Lung (tissue), 12 donors: ENCODE data around the gene CTDNEP1. TPM values are rescaled to one million over a fixed set of nuclear protein-coding genes. Genes with fewer than 3 reads are reported as not detected.

Experiments used
- ATAC-seq: fragments of 200-7000 bp; cut with Tn5 transposase; one replicate; pipeline ENCODE4 v1.9.1; 2020; ENCODE audit warnings: moderate number of reproducible peaks; ENCODE audit not compliant: insufficient read depth, low FRiP score
- DNase-seq, 3 donors: peaks; one replicate each; pipeline ENCODE4 v3.0.0-alpha.2; 2013 to 2017
- H3K27ac ChIP-seq, 2 donors: one replicate each; pipeline ENCODE4 v1.5.1; 2013; ENCODE audit warnings: mild to moderate bottlenecking in 2 of 2, moderate library complexity in 2 of 2, control low read depth in 1 of 2, inconsistent platforms in 1 of 2, low read depth in 1 of 2, low read length in 1 of 2
- H3K27me3 ChIP-seq, 3 donors: one replicate each; pipeline ENCODE4 v1.5.1; 2013; ENCODE audit warnings: low read length in 2 of 3; ENCODE audit not compliant: control insufficient read depth in 3 of 3, insufficient read depth in 3 of 3
- H3K36me3 ChIP-seq, 4 donors: one replicate each; pipeline ENCODE4 v1.5.1; 2013; ENCODE audit warnings: low read length in 4 of 4, mild to moderate bottlenecking in 1 of 4, moderate library complexity in 1 of 4; ENCODE audit not compliant: control insufficient read depth in 4 of 4, insufficient read depth in 4 of 4
- H3K4me1 ChIP-seq, 5 donors: one replicate each; pipeline ENCODE4 v1.5.1; 2013; ENCODE audit warnings: low read length in 5 of 5, mild to moderate bottlenecking in 2 of 5, moderate library complexity in 1 of 5; ENCODE audit not compliant: control insufficient read depth in 5 of 5, insufficient read depth in 5 of 5
- H3K4me3 ChIP-seq: one replicate; pipeline ENCODE4 v1.5.1; 2013; ENCODE audit warnings: mild to moderate bottlenecking, control low read depth, moderate library complexity
- H3K9ac ChIP-seq, 2 donors: one replicate each; pipeline ENCODE4 v1.5.1; 2013; ENCODE audit warnings: low read length in 2 of 2, control low read depth in 1 of 2; ENCODE audit not compliant: insufficient read depth in 1 of 2
- H3K9me3 ChIP-seq, 4 donors: one replicate each; pipeline ENCODE4 v1.5.1; 2013; ENCODE audit warnings: low read length in 3 of 4, mild to moderate bottlenecking in 1 of 4, moderate library complexity in 1 of 4; ENCODE audit not compliant: control insufficient read depth in 4 of 4, insufficient read depth in 3 of 4
- CTCF ChIP-seq: IDR thresholded peaks from 2 replicates; pipeline ENCODE4 v1.5.1; 2012; ENCODE audit warnings: mild to moderate bottlenecking; ENCODE audit errors: control extremely low read depth, extremely low read depth
- WGBS, 2 donors: extraction: QIAGEN DNeasy Blood & Tissue Kit; methylation state at CpG; one replicate each; pipeline ENCODE4 v1.1.7; 2013; 5-methylcytosine and 5-hydroxymethylcytosine counted together
- polyA plus RNA-seq, 2 donors: library from polyadenylated mRNA; stranded (reverse); fragments of 200-250 nt; gene quantifications; one replicate each; pipeline ENCODE4 v1.2.1, GENCODE V29; 2013
- total RNA-seq, 2 donors: library from RNA; depleted of rRNA in 1 of 2; stranded (reverse); fragments of >200 nt in 1 of 2; gene quantifications; one replicate each; pipeline ENCODE4 v1.2.1, GENCODE V29; 2014 to 2021
- donor health status: control.
- donor health status: control.
- donor health status: Bipolar disorder and iron deficiency.
- donor health status: healthy.
- donor health status: DM: yes; HTN: yes; CAD: no.

Gene CTDNEP1
- total and polyA plus RNA-seq, 4 donors, result 72.5 to 126 (median 90.3) TPM

- ATAC-seq, result peak; percentile 74
- no peaks in the 10 kb centered on the region for H3K9me3 ChIP-seq
- H3K27ac ChIP-seq, result peak within 1 kb of the TSS; percentile 96 to 99
- WGBS, 2 donors, result 1% methylated on average over 53 to 55 of the region's 55 CpGs
- peak within 1 kb of the TSS; percentile 77 to 97 for H3K9ac ChIP-seq
- peak; percentile 95 to 98 (median 96) for DNase-seq
- peaks cover 0 to 19% (median 10%) of the 10 kb centered on the region in 4 donors for H3K36me3 ChIP-seq
- H3K4me3 ChIP-seq, result peak within 1 kb of the TSS; percentile 90
- peaks cover 0 to 26% (median 11%) of the 10 kb centered on the region in 5 donors for H3K4me1 ChIP-seq
- H3K27me3 ChIP-seq, result no peaks in the 10 kb centered on the region
- peak; percentile 15 for TF ChIP-seq CTCF
Observed at GRCh38 chr17:7252176-7253043, 876 bp upstream of the CTDNEP1 start, which contains the start of gene ELP5. Gene ELP5 (plus strand): TSS chr17:7252215. CDS start chr17:7252551, 336 bp downstream.

- DNase-seq (peak in 1 of 3 donors; percentile 19), ATAC-seq (peak; percentile 2)
- TF ChIP-seq CTCF, result no peak
- peak overlapping the region; percentile 90 for H3K4me3 ChIP-seq
- H3K27me3 ChIP-seq, result no peaks in the 10 kb centered on the region
- H3K9me3 ChIP-seq, result no peaks in the 10 kb centered on the region
- peak overlapping the region; percentile 94 to 96 for H3K27ac ChIP-seq
- peak overlapping the region; percentile 41 to 77 for H3K9ac ChIP-seq
- H3K4me1 ChIP-seq, result peaks cover 0 to 26% (median 11%) of the 10 kb centered on the region in 5 donors
- WGBS, 2 donors, result 0 to 1% methylated on average over 39 to 55 of the region's 55 CpGs
- H3K36me3 ChIP-seq, result peaks cover 2 to 22% (median 15%) of the 10 kb centered on the region in 4 donors
Observed at GRCh38 chr17:7250695-7251627, 573 bp downstream of the CTDNEP1 start.

DNA sequence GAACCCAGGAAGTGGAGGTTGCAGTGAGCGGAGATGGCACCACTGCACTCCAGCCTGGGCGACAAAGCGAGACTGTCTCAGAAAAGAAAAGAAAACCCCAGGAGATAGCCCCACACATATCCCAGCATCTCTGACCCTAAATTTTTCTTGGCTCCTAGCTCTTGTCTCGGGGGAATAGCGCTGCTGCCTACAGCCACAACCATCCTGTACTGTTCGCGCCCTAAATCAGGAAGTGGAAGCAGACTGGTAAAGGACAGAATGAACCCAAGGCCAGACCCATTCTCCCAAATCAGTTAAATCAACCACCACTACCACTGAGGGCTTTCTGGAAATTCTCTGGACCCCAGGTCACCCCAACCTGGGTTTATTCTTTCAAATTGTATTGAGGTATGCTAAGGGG is 1.7 kb downstream of the CTDNEP1 start:
- no peak for DNase-seq
- H3K27me3 ChIP-seq, result no peaks in the 10 kb centered on the region
- peak overlapping the region in 1 of 2 donors; percentile 77 for H3K9ac ChIP-seq
- TF ChIP-seq CTCF, result no peak
- no peak for ATAC-seq
- H3K9me3 ChIP-seq, result no peaks in the 10 kb centered on the region
- WGBS, 2 donors, result 73 to 77% methylated on average over 7 of the region's 7 CpGs
- peaks cover 0 to 26% (median 11%) of the 10 kb centered on the region in 5 donors for H3K4me1 ChIP-seq
- H3K27ac ChIP-seq, result peak overlapping the region in 1 of 2 donors; percentile 18
- peaks cover 2 to 23% (median 17%) of the 10 kb centered on the region in 4 donors for H3K36me3 ChIP-seq
- no peak overlapping the region for H3K4me3 ChIP-seq
